Superior temporal gyrus (tissue), 1 donor: Measurements from ENCODE around the gene NEK6.

Experiments used
- DNase-seq: peaks from one replicate; pipeline ENCODE4 v3.0.0-alpha.2; 2016; ENCODE audit errors: extremely low spot score

NEK6 gene

DNA sequence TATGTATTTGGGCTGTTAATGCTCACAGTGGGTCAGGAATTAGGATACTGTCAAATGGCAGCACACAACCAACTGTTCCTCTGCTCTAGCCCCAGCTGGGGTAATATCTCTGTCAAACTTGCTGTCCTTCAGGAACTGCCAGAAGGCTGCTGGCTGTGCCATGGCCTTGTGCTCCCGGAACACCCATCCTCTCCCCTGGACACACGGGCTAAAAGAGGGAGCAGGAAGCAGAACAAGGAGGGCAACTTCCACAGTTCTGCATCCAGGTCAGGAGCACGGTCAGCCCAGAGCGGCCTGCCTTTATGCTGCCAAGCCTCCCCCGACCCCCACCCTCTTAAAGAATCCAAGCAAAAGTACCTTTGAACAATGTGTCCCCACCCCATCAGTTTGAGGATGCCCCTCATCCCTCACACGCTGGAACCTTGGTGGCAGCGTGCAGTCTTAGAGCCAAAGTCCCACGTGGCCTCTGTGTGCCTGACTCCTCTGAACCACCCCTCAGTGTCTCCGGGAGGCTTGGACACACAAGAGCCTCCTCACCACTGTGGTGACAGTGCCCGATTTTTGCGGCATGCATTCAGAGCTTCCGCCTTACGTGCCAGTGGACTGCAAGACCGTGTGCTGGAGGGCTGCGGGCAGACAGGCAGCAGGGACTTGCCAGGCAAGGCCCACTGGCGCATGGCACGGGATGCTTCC is 96.7 kb downstream of the NEK6 start:
- no peak for DNase-seq

DNA sequence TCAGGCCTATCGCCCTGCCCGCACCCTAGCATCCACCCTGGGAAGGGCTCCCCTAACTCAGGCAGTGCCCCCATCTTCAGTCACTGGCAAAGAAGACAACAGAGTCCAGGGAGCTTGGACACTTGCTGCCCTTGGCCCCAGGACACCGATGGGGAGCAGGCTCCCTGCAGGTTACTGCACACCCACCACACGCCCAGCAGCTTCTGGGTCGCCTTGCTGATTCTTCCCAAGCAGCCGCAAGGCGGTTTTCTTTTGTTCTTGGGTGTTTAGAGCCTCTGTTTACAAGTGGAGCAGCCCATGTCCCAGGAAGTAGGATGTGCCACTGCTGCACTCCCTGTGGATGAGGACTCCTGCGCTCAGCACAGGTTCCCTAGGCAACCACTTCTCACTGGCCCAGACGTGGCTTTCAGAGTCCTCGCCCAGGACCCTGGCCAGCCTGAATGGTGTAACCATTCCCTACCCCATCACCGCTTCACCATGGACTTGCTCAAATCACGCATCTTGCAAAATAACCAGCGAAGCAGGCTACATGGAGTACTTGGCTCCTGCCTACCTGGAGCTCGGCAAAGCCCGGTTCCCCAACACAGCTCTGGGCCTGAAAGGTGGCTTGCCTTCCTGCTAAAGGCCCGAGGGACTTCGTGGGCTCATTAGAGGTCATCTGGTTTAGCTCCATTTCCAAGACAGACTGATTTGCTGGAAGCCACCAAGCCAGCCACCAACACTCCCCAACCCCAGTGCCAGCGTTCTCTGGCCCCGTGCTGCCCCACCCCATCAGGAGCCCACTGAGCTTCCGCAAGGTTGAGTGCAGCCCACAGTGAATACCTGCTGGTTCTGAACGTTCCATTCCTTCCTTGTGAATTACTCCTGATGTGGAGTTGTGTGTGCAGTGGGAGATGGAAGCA is 97.5 kb downstream of the NEK6 start:
- DNase-seq: no peak

DNA sequence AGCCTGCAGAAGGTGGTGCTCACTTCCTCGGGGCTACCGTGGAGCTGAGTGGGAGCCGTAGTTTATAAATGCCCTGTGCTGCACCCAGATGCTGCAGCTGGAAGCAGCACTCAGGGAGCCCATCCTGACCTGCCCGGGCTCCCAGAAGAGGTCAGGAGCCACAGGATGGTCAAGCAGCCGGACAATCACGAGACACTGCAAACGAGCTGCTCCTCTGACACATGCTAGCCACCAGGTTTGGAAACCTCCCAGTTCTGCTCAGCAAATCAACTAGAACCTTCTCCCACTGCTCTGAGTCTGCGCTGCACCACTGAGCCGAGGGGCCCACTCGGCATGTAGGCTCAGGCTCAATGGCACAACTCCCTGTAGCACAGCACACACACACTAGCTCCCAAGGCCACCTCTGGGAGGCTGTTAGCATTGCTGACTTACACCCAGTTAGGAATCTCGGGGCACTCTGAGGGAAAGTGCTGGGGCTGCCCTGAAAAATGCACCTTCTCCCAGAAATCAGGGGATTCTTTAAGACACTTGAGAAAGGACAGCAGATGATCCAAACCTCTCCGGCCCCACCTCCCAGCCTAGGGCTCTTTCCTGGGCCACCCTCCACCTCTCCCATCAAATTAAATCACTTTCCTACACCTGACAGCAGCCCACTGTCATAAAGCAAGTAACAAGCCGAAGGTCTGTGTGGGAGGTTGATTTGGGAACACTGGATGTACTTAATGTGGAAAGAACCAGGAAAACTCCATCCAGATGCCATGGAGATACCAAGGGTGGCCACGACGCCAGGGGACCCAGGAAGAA is 98.4 kb downstream of the NEK6 start:
- no peak for DNase-seq

DNA sequence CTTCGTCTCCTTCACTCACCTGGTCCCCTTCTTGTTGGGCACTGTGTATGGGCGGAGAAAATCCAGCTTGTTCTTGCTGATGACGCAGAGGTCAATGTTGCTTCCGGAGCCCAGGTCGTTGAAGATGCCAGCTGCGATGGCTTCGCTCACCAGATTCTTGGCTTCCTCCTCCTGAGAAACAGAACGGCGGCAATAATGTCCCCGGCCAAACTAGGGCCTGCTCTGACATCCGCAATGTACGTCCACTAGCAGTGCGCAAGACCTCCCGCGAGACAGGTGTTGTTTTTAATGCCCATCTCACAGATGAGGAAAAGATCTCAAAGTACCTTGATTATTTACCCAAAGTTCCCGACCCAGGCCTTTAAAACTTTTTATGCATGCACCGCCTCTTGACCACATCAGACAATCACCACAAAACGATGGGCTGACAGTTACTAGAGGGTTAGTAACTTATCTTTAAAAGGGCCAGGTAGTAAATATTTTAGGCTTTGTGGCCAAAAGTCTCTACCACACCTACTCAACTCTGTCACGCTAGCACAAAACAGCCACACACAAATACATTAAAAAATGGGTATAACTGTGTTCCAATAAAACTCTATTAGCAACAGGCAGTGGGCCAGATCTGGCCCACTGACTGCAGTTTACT is 99.1 kb downstream of the NEK6 start:
- DNase-seq: no peak

DNA sequence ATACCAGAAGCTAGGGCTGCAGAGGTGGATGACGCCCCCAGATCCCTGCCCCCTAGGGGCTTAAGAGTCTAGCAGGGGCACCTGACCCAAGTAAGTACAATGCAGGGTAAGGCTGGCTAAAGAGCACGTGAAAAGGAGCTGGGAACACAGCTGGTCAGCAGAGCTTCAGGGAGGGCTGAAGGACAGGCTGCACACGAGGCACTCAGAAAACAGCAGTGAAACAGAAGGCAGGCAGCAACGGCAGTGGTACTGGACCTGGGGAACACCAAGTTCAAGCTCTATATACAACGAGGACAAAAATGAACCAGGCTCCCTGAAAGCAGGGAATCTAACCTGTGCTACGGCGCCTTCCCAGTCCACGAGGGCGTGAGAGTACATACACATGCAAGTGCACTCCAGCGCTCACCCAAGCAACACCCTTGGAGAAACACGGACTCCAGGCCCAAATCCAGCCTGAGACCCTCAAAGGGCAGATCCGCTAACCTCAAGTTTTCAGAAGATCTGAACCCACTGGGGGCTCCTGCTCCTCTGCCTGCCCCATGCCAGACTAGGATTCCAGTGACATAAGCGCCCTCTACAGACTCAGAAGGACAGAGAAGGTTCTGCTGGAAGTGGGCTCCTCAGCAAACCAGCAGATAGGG is 100.1 kb downstream of the NEK6 start:
- DNase-seq: no peak

DNA sequence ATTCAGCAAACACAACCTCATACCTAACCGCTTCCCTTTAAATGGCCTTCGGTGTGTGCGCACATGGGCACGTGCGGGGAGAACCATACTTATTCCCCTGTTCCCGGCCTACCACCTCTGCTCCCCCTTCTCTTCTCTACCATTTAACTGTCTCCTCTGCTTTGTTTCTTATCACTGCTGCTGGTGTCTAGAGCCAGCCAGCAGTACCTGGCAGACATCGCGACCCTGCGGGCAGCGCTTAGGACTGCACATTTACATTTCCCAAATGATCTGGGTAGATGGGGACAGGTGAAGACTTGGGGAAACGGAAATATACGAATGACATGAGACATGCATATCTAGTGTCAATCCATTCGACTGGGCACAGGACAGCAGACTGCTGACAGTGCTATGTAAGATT is 100.9 kb downstream of the NEK6 start:
- no peak for DNase-seq

DNA sequence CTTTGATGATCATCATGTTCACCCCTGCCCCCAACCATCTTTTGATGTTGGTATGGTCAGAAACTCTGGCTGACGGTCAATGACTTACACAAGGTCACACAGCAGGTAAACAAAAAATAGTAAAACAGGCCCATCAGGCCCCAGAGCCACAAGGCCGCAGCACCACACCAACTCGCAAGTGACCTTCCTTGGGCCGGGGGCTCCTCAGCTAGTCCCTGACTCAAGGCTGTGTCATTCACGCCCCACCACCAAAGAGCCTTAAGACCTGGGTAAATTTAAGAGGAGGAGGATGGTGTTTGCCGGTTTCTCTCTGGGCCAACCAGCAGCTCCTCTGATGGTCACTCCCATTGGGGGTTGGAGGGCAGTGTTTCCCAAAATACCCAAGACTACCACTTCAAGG is 101.7 kb downstream of the NEK6 start:
- DNase-seq: no peak

DNA sequence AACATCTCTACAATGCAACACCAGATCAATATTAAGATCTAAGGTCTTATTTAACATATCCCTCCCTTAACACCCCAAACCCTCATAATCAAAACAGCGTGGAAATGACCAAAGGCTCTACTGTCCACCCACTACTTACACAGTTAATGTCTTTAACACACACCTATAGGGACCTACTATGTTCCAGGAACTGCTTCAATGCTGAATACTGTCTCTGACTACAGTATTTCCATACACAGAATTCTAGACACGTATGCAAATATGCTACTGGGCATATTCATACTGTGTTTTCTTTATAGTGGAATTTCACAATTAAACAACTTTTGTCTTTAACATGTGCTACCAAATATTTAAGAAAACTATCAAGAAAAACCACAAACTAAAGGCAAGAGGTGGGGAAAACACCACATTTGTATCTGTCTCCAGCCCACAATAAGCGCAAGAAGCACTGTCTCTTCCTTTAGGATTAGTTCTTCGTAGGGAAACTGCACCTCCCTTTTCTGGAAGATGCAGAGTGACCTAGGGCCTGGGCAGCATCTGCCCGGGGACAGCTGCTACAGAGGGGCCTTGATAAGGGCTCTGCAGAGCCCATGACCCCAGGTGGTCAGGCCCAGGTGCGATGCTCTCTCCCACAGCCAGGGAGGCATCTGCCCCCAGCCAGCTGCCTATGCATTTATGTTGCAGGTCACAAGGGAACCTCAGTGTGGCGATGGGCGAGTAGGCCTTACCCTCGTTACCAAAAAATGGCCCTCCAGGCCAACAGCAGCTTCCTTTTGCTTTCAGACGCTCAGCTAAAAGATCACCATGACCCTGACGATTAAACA is 102.3 kb downstream of the NEK6 start:
- no peak for DNase-seq

DNA sequence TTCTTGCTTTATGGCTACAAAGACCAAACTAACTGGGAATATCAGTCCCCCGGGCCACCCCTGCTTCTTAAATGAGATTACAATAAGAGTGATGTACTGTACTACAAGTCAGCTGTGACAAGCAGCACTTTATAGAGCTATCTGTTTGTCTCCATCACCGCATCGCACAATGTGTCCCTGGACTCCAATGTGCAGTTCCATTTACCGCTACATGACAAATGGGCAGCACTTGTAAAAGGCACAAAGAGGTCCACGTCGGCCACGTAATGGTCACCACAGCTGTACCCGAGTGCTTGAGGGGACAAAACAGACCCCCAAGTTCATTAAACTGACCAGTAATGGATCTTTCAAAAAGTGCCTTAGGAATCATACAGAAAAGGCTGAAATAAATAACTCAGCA is 103.4 kb downstream of the NEK6 start:
- no peak for DNase-seq

DNA sequence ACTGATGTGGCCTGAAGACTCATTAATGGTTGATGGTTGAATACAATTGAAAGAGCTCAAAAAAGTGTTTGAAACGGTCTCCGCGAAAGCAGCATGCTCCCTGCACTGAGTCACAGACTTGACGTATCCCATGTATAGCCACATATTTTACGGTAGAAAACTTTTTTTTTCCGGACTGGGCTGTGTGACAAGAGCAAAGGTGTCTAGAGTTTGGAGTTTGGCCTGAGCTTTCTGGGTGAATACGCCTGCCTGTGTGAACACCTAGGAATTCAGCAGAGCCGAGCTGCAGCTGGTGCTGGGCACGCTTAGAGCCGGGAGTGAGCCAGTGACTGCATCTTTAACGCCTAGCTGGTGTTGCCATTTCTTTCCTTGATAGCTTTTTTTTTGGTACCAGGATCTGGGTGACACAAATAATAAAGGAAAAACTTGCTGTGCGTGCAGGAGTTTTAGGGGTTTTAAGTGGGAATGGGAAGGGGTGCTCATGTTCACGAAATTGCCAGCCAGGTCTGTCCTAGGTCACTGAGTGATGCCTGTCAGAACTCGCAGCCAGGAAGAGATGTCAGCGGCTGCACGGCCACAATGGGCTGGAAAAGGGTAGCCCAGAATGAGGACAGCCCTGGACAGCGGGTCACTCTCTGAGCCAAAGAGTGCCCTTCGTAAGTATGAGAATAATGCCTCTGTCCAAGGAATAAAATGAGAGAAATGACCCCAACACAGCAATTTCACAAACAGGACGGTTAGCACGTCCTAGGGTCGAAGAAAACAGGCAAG is 105.8 kb downstream of the NEK6 start:
- no peak for DNase-seq

DNA sequence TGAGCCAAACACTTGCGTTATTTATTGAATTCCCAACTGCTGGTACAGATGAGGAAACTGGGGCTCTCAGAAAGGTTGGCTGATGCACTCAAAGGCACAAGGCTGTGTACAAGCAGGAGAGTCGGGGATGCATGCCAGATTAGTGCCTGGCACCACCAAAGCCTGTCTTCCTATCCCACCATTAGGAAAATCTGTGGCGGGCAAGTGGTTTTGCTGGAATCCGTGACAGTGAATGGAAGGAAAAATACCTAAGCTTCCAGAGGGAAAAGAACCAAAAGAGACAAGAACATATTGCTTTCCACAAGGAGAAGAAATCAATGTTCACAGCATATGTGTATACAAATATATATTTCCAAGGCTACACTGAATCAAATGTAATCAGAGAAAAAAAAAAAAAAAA is 106.4 kb downstream of the NEK6 start:
- DNase-seq: no peak

DNA sequence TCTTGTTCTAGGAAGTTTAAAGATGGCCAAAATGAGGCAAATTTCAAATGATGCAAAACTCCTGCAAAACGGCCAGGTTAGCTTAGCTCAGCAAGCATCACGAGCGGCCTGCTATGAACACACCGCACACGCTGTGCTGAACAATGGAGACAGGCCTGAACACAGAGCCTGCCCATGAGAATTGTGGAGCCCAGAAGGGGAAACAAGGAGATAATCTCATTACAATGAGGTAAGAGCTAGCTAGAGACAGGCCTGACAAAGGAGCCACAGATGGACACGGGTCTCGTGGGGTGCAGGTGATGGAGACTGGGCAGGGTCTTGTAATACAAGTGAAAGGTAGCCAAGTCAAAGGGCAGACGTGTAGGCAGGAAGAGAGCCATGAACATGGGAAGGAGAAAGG is 107.3 kb downstream of the NEK6 start:
- no peak for DNase-seq

DNA sequence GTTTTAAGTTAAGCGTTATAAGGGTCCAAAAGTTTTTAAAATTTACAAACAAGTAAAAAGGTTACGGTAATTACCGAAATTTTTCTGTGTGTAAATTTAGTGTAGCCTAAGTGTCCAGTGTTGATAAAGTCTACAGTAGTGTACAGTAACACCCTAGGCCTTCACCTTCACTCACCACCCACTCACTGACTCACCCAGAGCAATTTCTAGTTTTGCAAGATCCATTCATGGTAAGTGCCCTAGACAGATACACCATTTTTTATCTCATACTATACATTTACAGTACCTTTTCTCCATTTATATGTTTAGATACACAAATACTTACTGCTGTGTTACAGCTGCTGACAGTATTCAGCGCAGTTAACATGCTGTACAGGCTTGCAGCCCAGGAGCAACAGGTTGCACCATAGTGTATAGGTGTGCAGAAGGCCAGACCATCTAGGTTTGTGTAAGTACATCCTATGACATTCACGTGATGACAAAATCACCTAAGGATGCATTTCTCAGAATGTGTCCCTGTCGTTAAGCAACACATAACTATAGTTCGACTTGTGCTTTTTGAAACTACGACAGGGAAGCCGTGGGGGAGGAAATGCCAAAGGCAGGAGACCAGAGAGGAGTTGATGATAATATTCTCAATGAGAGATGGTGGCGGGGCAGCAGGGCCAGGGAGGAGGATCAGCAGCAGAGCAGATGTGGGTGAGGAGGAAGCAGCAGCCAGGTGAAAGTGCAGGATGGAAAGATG is 108.9 kb downstream of the NEK6 start:
- DNase-seq: no peak

DNA sequence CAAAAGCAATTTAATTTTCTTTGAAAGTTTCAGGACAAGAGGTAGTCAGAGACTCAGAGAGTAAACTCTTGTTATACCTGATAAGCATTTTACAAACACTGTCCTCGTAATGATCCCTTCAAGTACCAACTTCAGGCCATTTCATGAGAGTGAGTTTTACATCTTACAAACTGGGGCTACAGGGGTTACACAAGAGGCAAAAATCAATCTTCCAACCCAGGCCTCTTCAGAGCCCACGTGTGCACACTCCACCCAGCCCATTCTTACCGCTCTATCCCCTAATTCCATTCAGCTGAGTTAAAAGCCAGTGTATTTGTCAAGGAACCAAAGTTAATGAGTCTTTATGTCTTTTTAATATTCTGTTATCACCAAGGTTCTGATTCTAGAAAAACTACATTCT is 110.9 kb downstream of the NEK6 start:
- no peak for DNase-seq

DNA sequence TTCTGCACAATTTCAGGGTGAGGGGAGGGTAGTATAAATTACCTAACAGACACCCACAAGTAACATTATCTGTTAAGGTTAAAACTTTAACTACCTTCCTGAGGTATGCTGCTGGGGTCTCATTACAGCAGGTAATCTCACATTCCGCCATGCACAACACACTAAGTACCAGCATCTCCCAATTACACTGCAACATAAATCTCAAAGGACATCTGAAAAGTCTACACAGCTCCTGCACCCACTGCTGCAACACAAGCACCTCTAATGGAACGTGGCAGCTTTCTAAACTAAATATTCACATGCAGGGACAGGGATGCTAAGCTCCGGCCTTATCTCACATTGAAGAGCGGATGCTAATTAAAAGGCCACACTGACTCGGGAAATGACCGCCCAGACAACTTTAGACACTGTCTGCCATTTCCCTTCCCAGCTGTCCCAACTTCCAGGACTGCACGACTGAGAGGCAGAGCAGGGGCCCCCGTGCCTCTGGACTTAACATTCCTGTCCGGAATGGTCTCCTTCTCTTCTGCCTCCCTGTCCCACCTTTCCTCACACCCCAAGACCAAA is 111.6 kb downstream of the NEK6 start:
- no peak for DNase-seq

DNA sequence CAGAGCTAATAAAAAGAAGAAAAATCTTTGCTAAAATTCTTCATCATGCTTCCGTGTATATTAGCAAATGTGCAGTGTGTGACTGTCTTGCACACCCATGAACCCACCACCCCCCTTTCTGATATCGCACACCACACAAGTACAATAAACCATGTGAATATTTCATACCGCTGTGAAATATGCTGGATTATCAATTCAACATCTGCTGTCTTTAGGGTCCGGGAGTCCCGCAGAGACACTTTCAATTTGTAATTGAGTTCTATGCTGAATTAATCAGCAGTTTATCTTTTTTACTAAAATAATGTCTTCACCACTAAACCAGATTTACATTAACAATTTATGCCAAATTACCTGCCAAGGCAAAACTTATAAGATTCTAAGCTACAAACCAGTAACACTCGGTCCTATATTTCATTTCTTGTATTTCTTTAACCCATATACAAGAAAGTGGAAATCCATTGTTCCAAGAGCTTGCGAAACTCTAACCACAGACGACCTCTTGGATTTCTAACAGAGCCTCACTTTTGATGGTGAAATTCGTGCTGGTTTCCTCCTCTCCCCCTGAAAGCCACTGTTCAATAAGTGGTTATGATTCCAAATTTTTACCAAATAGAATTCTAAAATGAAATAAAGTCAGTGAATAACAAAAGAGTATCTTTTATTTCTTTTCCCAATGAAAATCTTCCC is 113.3 kb downstream of the NEK6 start:
- no peak for DNase-seq

DNA sequence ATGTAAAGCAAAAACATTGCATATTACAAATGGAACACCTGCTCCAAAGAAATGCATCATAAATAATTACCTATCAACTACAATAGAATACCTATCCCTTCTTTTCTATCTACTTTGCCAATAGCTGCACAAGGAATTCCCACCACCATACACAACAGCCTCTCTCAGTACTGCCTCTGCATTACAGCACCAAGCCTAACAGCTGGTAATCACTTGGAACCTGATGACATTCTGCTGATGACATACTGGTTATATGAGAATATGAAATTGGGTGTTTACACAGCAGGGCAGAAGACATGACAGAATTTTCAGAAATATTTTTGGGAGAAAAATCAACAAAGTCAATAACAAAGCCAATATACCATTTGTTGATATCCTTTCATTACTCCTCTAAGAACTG is 114.3 kb downstream of the NEK6 start:
- DNase-seq: no peak

DNA sequence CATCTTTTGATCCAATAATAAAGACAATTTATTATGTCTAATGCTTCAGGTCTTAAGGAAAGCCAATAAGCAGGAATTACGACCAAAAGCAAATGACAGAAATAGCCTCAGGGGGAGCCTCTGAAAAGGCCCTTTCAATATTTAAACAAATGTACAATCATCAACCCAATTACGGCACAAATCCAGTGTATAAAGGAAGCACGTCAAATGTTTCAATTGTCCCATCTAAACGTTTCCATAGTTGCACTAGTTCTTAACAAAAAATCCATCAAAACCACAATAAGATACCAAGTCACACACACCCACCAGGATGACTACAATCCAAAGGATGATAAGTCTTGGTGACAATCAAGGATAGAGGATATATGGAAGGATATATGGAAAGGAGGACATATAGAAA is 115.6 kb downstream of the NEK6 start:
- DNase-seq: no peak
